Measurements from ENCODE around the gene BEND7.

The BEND7 gene

DNA sequence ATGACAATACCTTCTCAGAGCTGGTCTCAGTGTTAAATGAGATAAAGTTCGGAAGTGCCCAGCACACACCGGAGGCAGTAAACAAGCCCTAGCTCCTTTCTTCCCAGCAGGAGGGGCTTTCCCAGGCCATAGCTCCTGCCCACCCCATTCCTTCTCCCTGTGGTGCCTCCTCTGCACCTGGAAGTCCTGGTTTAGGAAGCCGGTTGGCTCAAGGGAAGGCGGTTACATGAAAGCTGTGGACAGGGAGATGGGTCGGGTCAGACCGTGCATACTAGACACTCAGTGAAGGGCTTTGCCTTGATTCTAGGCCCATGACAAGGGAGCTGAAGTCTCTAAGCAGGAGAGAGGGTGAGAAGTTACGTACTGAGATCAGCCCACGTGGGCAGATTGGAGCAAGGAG lies 8.6 kb downstream of the BEND7 start:
- DNase-seq, result no peak

GRCh38 chr10:13518076-13518692 lies 10.6 kb downstream of the BEND7 start:
- no peak for DNase-seq

GRCh38 chr10:13517675-13518074 lies 11.1 kb downstream of the BEND7 start:
- no peak for DNase-seq

- no peak for DNase-seq
These were observed 12.6 kb downstream of the BEND7 start for GRCh38 chr10:13516176-13516575.

DNA sequence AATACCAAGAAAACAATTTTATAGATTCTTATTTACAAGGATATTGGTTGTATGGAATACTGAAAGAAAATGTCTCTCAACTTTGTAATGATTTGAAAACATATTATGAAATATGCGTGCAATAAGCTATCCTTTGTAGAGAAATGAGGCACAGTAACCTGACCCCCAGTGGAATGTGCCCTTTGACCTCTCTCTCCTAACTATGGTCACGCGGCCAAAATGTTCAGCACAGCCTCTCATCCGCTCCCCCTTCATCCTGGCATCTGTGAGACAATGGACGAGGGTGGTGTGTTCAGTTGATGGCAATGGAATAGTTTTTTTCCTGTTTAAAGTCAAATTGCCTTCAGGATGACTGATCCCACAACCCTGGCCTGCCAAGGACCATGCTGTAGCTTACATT lies 13.3 kb downstream of the BEND7 start:
- DNase-seq, result no peak

- no peak for DNase-seq
These were observed 14.5 kb downstream of the BEND7 start for GRCh38 chr10:13514296-13514695.

DNA sequence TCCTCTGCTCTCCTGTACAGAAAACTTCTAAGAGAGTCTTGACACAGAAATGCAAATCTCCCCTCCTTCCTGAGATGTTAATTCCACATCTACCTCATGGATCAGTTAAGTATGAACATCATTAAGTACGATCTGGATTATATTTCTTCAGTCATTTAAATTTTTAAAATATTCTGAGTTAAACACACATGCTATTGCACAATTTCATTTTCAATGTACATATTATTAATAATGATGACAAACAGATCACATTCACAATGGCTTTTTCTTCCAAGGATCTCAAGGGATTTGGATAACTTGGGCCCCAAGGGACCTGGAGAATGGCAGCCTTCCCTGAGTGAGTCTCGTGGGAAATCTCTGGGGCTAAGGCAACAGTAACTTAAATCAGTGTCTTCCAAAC lies 16.2 kb downstream of the BEND7 start:
- DNase-seq, result no peak

DNA sequence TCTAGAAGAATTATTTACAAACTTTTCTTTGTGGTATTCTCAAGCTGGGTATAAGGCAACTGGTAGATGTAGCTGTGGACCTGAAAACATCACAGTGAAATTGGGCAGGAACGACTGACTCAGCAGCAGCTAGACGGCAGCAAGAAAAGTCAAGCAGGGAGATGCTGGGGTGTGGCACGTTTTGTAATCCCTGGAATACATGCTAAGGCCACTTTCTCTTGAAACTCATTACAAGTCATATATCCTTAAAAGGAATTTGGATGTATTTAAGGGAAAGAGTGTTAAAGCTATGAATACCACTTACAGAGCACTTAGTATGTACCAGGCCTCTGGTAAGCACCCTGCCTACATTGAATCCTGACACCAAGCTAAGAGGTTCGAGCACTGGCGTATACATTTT lies 17.4 kb downstream of the BEND7 start:
- no peak for DNase-seq

DNA sequence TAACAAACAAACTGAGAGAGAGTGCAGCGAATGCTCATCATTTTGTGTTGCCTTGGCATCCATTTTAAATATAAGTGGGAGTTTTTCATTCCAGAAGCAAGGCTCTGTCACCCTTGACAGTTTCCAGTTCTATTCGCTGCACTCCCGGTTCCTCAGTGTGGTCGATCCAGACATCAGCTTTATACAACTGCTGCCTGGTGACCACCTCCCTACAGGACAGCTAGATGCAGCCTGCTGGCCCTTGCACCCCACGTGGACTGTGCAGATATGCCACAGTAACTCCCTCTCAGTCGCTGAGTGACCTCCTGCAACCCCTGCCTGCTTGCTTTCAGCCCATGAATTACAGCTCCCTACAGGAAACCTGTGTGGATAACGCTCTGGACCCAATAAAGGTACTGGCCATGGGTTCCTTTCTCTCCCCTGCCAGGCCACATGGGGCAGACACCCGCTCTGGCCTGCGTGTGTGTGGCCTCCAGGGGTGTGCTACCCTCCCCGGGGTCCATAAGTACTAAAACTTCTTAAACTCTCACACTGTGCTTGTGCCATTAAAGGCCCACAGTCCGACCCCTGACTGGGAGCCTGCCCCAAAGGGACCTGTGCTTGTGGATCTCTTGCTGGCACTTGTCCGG lies 23.6 kb downstream of the BEND7 start:
- no peak for DNase-seq

DNA sequence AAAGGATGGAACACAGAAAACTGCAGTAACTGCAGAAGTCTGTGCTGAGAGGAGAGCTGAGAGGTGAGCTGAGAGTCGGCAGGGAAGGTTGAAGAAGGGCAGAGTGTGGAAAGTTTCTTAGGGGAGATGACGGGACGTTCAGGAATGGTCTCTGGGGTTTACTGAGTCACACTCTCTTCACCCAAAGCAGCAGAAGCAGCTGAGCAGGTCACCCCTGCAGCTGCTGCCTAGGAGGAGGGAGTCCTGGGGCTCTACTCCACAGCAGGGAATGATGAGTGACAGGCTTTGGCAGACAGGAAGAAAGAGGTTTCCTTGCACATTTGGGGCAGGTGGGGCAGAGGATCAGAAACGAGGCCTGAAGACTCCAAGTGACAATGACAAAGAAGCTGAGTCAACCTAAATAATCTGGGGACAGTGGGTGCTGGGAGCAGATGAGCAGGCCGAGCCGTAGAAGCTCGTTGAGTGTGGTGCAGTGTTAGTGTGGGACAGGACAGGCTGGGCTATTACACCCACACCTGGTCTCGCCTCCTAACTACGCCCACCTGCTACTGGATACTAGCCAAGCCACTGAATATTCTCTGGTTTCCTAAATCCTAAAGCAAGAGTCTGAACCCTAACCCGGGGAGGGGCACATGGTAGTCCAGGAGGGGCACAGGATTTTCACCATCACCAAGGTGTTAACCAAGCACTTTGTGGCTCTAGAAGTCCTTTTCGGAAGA lies 24.9 kb downstream of the BEND7 start:
- no peak for DNase-seq

- no peak for DNase-seq
These were observed 26.4 kb downstream of the BEND7 start for GRCh38 chr10:13502380-13502779.

- no peak for DNase-seq
These were observed 28.6 kb downstream of the BEND7 start for GRCh38 chr10:13500201-13500600.

DNA sequence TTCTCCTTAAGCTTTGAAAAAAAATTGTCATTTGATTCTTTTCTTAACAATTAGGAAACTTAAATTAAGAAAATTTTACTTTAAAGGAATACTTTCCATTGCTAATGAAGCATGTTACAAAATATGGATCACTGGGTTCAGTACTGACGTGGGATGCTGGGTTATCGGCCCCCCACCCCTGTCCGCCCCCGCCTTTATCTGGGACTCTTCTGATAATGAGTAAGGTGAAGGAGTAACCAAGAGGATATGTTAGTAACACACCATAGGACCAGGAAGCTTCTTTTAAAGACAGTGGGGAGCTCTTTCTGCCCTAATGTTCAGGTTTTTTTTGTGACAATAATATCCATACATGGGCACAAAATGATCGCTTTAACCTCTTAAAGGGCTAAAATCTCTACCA lies 29.7 kb downstream of the BEND7 start:
- no peak for DNase-seq

DNA sequence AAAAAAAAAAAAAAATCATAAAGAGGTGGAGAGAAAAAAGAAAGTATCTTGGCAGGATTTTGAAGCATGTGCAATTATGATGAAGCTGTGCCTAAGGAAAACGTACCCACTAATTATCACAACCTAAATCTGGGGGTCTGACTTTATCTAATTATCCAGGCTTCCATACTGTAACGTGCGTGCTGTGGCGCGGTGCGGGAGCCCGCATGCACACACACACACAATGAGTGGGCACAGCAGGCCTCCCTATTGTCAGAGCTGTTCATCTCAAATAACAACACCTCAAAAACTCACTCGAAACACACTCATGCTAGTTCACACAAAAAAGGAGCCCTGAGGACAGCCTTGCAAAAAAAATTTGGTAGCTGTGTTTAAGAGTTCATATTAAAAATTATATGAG lies 31.9 kb downstream of the BEND7 start:
- no peak for DNase-seq

- DNase-seq, result no peak
These were observed 32.6 kb downstream of the BEND7 start for GRCh38 chr10:13496164-13496563.

GRCh38 chr10:13492493-13493180 lies 36.2 kb downstream of the BEND7 start:
- no peak for DNase-seq

DNA sequence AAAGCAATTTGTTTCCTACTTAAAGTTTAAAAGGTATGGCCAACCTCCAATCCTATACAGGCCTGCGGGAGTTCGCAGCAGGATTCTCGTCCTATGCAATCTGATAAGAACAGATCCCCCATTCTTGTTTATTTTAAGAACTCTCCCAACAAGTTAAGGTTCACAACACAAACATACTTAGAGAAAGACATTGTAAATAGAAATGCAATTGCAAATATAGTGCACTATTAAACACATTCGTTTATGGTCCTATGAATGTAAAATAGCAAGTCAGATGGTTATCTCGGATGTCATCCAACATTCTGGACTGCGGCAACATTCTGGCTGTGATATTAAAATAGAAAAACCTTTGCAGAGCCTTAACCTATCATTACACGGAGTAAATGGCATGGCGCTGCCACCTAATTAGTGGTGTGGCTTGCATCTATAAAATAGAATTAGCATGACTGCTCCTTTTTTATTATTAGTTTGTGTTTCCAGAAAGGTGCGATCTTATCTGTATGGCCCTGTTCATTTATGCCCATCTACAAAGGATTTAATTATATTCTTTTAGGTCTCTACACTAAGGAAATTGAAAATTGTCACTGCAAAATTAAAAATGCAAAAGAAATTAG lies 37.0 kb downstream of the BEND7 start:
- DNase-seq, result no peak

DNA sequence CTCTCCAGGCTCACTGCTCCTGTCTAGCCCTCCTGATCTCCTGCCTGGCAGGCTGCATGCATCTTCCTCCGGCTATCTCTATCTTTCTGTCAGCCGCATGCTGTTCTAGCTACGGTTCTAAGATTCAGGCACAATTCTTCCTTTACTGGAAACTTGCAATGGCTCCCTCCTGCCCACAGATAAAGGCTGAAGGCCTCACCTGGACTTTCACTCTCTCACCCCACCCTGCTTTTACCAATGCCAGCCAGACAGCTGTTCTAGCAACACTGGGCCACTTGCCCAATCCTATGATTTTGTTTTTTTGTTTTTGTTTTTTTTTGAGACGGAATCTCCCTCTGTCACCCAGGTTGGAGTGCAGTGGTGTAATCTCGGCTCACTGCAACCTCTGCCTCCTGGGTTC lies 38.3 kb downstream of the BEND7 start:
- DNase-seq, result no peak

GRCh38 chr10:13489035-13489599 lies 39.7 kb downstream of the BEND7 start:
- no peak for DNase-seq

DNA sequence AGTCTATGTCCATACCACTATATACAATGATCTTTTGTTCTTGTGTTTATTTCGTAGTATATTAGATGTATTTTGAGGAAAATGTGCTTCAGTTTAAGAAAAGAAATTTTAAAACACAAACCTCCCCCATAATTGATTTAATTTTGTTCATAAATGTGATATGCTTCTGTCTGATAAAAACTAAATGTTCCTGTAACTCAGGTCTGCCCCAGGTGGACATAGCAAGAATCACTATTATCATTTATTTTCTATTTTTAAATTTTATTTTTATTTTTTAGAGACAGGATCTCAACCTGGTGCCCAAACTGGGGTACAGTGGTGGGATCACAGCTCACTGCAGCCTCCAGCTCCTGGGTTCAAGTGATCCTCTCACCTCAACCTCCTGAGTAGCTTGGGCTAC lies 43.2 kb downstream of the BEND7 start:
- no peak for DNase-seq

GRCh38 chr10:13483951-13484350 lies 44.9 kb downstream of the BEND7 start:
- DNase-seq, result no peak

DNA sequence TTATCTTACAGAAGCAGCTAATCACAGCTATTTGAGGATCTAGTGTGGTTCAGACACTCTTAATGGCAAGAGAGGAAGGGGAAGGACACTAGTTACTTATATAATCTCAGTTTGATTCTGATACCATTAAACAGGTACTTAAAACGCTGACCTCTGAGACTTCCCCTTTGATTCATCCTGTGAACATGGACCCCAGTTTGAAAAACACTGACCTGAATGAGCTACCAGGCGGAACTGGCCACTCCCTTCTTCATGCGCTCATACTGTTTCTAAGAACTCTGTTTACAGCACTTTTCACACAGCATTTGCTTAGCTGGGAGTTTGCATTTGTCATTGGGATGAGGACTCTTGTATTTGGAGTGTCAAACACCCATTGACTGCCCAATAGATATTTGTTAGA lies 45.7 kb downstream of the BEND7 start:
- no peak for DNase-seq

DNA sequence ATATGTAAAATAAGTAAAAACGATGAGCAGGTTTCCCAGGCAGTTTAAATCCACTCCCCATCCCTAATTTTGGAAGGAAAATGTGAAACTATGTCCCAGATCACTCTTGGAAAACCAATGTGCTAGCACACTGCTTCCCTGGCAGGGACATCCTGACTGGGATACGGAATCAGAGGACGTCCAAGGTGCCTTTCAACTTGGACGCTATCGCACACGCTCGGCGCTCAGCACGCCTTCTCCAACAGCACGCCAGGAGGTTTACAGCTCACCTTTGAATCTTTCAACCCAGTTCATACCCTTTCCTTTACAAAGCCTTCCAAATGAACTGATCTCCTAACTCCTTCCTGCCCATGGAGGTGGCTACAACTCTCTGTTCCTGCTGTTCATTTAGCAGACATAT lies 47.1 kb downstream of the BEND7 start:
- DNase-seq, result no peak

All from NCI-H1930 (cell line).